Stimulated activated naive B cell treated with anti-CD40 and anti-IgM and Interleukin-4, amounts not matched to agents 10 μg/mL and 1 μg/mL and 100 μg/mL, for 72 hours (primary cell): ENCODE measurements around the gene CHRM4.

Experiments
- ATAC-seq, 2 donors: fragments of 150-1000 bp; cut with Tn5 transposase; replicated peaks; 2 replicates each; pipeline ENCODE4 v1.10.0; 2021; ENCODE audit warnings: moderate library complexity in 1 of 2
- DNase-seq: peaks from one replicate; pipeline ENCODE4 v3.0.0; 2021
- H3K27ac Mint-ChIP-seq: one replicate; pipeline ENCODE4 v1.8.0; 2022; ENCODE audit warnings: mild to moderate bottlenecking, mixed read lengths
- H3K27me3 Mint-ChIP-seq, 2 donors: one replicate each; pipeline ENCODE4 v1.8.0; 2022; ENCODE audit warnings: mixed read lengths in 2 of 2
- H3K36me3 Mint-ChIP-seq, 2 donors: one replicate each; pipeline ENCODE4 v1.8.0; 2022; ENCODE audit warnings: mixed read lengths in 2 of 2, mild to moderate bottlenecking in 1 of 2
- H3K4me1 Mint-ChIP-seq, 2 donors: one replicate each; pipeline ENCODE4 v1.8.0; 2022; ENCODE audit warnings: mixed read lengths in 2 of 2, mild to moderate bottlenecking in 1 of 2
- H3K4me3 Mint-ChIP-seq, 2 donors: one replicate each; pipeline ENCODE4 v1.8.0; 2022; ENCODE audit warnings: mild to moderate bottlenecking in 2 of 2, mixed read lengths in 2 of 2, moderate library complexity in 1 of 2
- H3K9me3 Mint-ChIP-seq, 2 donors: one replicate each; pipeline ENCODE4 v1.8.0; 2022; ENCODE audit warnings: mixed read lengths in 2 of 2, mild to moderate bottlenecking in 1 of 2

CHRM4 gene

DNA sequence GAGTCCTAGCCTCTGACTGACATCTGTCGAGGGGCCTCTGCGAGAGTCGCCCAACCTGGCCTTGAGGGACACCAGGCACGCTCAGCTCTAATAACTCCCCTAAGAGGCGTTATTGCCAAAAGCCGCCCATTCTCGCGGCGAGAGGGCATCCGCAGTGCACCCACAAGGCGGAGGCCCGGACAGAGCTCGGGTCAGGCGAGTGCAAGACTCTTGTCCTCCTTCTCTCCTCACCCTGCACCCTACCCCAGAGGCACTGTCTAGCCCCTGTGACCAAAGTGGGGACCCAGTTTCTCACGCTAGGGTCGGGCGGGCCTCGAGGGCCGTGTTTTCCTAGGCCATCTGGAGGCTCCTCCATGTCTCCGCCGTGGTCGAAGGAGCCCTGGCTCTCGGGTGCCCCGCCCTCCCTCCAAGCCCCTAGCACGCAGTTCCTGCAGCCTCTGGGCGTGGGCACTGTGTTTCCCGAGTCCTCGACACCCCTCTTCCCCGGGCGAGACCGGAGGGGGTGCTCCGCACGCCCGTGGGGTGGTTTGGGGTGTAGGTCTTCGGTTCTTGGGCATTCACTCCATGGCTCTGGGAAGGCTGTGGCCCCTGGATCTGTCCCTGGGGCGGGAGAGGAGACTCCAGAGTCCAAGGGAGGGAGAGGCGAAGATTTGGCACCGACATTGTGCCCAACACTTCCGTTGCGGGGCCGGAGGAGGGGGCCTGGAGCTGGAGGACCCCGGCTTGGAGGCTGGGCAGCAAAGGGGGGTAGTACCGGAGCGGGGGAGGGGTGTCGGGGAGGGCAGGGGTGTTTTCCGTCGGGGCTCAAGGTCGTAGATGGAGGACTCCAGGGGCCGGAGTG lies 1.0 kb downstream of the CHRM4 start:
- DNase-seq, result no peak
- peaks cover 64 to 69% of the 10 kb centered on the region in 2 donors for H3K27me3 Mint-ChIP-seq
- ATAC-seq, result no peak

DNA sequence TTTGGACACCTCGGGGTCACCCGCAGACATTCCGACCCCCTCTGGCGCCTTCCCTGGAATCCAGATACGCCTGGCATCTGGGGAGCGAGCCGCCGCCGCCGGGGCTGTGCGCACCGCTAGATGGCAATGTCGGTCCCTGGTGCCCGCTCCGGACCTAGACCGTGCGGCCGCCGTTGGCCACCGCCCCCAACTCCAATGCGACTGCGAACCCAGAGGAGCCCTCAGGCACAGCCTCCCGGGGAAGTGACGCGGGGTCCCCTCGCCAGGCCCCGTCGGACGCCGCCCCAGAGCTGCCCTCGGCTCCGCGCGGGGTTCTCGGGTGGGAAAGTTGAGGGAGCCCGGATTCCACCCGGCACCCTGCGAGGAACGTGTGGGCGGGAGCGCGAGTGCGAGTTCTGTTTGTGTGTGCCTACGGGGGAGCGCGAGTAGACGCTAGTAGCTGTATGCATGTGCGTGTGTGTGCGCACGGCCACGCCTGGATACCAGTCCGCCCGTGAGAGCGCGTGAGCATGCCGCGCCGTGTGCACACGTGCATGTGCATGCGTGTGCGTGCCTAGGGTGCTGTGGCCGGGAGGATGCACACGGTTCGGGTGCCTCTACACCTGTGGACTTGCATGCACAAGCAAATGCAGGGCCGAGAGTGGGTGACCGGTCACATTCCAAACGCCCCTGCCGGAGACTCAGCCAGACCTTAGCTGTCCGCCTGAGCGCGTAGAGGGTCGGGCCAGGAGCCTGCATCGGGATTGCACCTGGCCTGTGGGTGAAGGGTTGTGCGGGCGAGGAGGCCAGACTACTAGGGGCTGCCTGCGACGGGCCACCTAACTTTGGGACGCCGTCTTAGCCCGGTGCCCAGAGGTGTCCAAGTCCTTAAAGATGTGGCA lies 1.9 kb downstream of the CHRM4 start:
- Mint-ChIP-seq H3K27ac (peak overlapping the region; percentile 57), H3K4me3 (peak overlapping the region; percentile 69 to 83)
- DNase-seq, result peak; percentile 43

More for the DNA sequence above, 1.0 kb downstream of the CHRM4 start:
- Mint-ChIP-seq H3K4me3 (peak overlapping the region; percentile 66 to 83), H3K4me1 (peaks cover 22 to 32% of the 10 kb centered on the region in 2 donors), H3K9me3 (no peaks in the 10 kb centered on the region), H3K36me3 (peaks cover 0 to 4% of the 10 kb centered on the region in 2 donors), H3K27ac (peak overlapping the region; percentile 69)

DNA sequence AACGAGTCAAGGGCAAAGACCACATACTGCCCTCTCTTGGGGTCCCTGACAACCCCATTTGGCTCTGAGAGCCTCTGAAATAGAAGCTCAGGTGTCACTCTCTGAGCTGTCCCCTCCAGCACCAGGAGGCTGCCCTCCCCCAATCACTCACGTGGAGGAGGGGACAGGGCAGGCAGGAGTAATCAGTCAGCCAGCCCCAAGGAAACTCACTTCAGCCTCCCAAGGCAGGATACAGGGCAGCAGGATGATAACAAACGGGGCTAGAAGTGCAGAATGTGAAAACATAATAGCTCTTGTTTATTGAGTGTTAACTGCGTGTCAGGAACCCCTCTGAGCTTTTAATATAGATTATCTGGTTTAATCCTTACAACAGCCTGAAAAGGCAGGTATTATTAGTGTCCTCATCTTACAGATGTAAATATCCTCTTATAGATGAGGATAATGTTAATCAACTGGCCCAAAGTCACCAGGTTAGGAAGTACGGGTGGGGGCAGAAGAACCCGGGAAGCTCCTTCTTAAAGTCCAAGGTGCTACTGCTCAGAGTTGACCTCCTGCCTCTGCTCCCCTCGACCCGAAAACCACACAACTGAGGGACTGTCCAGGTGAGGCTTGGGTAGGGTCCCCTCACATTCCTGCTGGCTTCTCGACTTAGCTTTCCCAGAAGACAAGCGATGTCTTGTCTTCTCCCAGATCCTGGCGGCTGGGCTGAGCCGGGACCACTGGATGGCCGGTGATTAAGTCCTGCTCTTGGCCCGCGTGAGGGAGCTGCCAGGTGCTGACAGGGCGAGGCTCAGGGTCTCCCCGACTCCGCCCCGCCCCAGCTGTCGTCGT lies 2.7 kb downstream of the CHRM4 start:
- DNase-seq, result no peak
- Mint-ChIP-seq H3K36me3 (peaks cover 0 to 6% of the 10 kb centered on the region in 2 donors), H3K27ac (no peak overlapping the region), H3K9me3 (no peaks in the 10 kb centered on the region), H3K27me3 (peaks cover 76 to 86% of the 10 kb centered on the region in 2 donors), H3K4me1 (peaks cover 22 to 32% of the 10 kb centered on the region in 2 donors), H3K4me3 (peak overlapping the region in 1 of 2 donors; percentile 83)
- ATAC-seq, result no peak

More for the DNA sequence above, 1.9 kb downstream of the CHRM4 start:
- Mint-ChIP-seq H3K36me3 (peaks cover 0 to 6% of the 10 kb centered on the region in 2 donors), H3K27me3 (peaks cover 73 to 78% of the 10 kb centered on the region in 2 donors), H3K4me1 (peaks cover 22 to 32% of the 10 kb centered on the region in 2 donors), H3K9me3 (no peaks in the 10 kb centered on the region)
- peak; percentile 63 to 66 for ATAC-seq

DNA sequence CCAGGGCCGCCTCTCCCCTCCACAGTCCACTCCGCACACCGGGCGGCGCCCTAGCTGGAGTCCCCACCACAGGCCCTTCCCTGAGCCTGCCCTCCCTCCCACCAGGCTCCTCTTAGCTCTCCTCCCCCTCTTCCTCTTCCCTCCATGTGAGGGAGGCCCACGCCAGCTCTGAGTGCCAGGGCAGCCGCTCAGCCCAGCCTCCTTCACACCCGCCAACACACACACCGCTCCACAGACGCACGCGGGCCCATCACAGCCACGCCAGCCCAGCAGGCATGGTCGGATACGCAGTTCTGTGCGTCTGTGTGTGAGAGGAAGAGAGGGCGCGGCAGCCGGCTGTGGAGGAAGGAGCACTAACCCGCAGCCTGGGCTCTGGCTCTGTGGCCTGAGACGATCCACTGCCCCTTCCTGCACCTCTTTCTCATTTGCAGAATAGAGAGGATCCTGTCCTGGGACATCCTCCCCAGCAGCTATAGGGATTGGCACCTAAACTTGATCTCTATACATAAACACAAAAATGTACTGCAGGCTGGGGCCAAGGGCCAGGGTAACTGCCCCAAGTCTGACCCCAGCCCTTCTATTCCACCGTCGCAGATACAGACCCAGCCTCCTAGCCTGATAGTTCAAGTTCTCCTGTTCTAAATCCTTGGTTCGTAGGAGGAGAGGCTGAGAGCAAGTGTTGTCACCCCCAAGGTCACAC lies 3.5 kb downstream of the CHRM4 start:
- Mint-ChIP-seq H3K27ac (no peak overlapping the region), H3K36me3 (peaks cover 0 to 6% of the 10 kb centered on the region in 2 donors), H3K4me3 (no peak overlapping the region), H3K27me3 (peaks cover 74 to 87% of the 10 kb centered on the region in 2 donors), H3K4me1 (peaks cover 18 to 26% of the 10 kb centered on the region in 2 donors), H3K9me3 (no peaks in the 10 kb centered on the region)
- ATAC-seq, result no peak
- DNase-seq, result no peak

DNA sequence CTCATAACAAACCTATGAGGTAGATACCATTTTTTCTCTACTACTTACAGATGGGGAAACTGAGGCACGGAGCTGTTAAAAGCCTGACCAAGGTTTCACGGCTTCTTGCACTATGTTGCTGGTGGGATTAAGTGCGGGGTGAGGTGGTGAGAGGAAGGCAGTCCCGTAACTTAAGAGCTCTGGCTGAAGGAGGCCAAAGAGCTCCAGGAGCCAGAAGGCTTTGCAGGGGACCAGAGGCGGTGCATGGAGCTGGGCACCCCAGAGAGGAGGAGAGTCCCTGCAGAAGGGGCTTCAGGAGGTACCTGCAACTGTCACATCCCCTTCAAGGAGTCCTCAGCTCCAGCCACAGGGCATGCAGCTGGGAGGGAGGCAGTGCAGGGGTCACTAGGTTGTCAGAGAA lies 4.1 kb downstream of the CHRM4 start:
- Mint-ChIP-seq H3K4me3 (no peak overlapping the region), H3K4me1 (peaks cover 12 to 20% of the 10 kb centered on the region in 2 donors), H3K9me3 (no peaks in the 10 kb centered on the region), H3K27me3 (peaks cover 68 to 81% of the 10 kb centered on the region in 2 donors), H3K27ac (no peak overlapping the region), H3K36me3 (peaks cover 0 to 2% of the 10 kb centered on the region in 2 donors)
- DNase-seq, result no peak
- no peak for ATAC-seq

DNA sequence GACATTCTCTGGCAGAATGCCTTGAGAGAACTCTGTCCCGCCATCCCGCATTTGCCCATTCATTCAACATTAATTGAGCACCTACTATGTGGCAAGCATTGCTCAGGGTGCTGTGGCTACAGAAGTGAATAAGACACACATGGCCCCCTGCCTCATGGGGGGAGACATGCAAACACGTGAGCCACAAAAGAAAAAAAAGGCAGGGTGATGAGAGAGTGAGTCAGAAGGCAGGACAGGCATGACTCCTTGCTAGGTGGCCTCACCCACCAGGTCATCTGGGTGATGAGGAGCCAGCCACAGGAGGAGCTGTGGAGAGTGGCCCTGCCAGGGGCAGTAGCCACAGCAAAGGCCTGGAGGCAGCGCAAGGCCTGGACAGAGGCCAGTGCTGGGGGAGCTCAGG lies 4.9 kb downstream of the CHRM4 start:
- Mint-ChIP-seq H3K36me3 (peaks cover 0 to 2% of the 10 kb centered on the region in 2 donors), H3K4me3 (no peak overlapping the region), H3K27ac (no peak overlapping the region), H3K9me3 (no peaks in the 10 kb centered on the region), H3K27me3 (peaks cover 74 to 87% of the 10 kb centered on the region in 2 donors), H3K4me1 (peaks cover 17 to 26% of the 10 kb centered on the region in 2 donors)
- ATAC-seq, result no peak
- DNase-seq, result no peak

DNA sequence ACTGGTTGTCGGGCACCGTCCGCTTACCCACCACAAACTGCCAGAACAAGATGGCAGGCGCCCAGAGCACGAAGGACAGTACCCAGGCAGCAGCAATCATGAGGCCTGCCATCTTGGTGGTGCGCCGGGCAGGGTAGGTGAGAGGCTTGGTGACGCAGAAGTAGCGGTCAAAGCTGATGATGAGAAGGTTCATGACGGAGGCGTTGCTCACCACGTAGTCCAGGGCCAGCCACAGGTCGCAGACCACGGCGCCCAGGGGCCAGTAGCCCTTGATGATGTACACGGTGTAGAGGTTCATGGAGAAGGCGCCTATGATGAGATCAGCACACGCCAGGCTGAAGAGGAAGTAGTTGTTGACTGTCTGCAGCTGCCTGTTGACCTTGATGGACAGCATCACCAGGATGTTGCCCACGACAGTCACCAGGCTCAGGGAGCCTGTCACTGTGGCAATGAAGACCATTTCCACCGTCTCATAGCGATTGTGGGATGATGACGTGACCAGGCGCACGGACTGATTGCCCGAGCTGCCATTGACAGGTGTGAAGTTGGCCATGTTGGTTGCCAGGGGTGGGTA lies 5.5 kb downstream of the CHRM4 start:
- Mint-ChIP-seq H3K27ac (no peak overlapping the region), H3K4me1 (peaks cover 17 to 26% of the 10 kb centered on the region in 2 donors), H3K27me3 (peaks cover 74 to 87% of the 10 kb centered on the region in 2 donors), H3K36me3 (peaks cover 0 to 2% of the 10 kb centered on the region in 2 donors), H3K9me3 (no peaks in the 10 kb centered on the region), H3K4me3 (no peak overlapping the region)
- no peak for ATAC-seq
- no peak for DNase-seq

DNA sequence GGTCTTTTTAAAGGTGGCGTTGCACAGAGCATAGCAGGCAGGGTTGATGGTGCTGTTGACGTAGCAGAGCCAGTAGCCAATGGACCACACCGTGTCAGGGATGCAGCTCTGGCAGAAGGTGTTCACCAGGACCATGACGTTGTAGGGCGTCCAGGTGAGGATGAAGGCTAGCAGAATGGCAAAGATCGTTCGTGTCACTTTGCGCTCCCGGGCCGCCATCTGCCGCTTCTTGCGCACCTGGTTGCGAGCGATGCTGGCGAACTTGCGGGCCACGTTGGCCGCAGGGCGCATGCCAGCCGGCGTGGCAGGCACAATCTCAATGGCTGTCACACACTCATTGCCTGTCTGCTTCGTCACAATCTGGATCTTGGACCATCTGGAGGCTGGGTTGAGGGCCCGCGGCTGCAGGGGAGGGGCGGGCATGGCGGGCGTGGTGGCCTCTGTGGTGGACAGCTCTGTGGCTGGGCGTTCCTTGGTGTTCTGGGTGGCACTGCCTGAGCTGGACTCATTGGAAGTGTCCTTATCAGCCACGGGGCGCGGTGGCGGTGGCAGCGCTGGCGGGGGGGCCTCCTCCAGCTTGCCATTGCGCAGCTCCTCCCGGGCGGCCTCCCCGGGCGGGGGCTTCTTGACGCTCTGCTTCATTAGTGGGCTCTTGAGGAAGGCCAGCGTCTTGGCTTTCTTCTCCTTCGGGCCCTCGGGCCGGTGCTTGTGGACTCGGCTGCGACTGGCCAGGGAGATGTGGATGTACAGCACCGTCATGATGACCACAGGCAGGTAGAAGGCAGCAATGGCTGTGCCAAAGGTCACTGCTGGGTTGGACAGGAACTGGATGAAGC lies 6.2 kb downstream of the CHRM4 start:
- ATAC-seq (no peak), DNase-seq (no peak)
- Mint-ChIP-seq H3K4me3 (no peak overlapping the region), H3K27me3 (peaks cover 68 to 80% of the 10 kb centered on the region in 2 donors), H3K4me1 (peaks cover 14 to 26% of the 10 kb centered on the region in 2 donors), H3K27ac (no peak overlapping the region), H3K36me3 (peaks cover 0 to 2% of the 10 kb centered on the region in 2 donors), H3K9me3 (no peaks in the 10 kb centered on the region)

DNA sequence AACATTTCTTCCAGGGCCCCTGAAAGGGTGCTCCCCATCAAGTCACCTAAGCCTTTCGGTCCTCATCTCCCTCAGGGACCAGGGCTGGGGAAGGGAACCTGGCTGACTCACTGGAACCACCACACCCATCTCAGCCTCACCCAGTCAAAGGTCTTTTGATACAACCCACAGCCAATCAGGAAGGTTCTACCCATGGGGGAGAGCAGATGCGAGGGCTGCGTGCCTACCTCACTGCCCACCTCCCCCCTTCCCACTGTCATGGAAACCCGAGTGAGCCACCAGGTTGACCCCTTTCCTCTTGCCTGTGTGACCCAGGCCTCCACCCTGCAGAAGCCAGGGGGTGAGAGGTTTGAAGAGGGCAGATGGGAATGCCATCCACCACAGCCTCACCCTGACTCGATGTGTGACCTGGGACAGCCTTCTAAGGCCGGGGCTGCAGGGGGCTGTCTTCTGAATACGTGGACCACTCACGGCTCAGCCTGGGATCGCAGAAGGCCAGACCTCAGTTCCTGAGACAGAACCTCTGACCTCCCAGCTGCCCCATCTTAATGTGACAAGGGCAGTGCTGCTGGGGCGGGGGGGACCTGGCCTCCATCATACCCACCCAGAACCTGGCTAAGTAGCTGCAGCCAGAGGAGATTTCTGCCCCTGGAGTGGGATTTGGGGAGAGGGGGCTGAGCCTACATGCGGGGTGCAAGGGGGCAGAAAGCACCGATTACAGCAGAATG lies 7.4 kb downstream of the CHRM4 start:
- ATAC-seq (no peak), DNase-seq (no peak)
- H3K36me3 Mint-ChIP-seq, result peaks cover 0 to 7% of the 10 kb centered on the region in 2 donors
- peaks cover 57 to 68% of the 10 kb centered on the region in 2 donors for H3K27me3 Mint-ChIP-seq
- no peak overlapping the region for H3K4me3 Mint-ChIP-seq
- no peak overlapping the region for H3K27ac Mint-ChIP-seq
- H3K4me1 Mint-ChIP-seq, result peaks cover 11 to 24% of the 10 kb centered on the region in 2 donors
- H3K9me3 Mint-ChIP-seq, result no peaks in the 10 kb centered on the region

DNA sequence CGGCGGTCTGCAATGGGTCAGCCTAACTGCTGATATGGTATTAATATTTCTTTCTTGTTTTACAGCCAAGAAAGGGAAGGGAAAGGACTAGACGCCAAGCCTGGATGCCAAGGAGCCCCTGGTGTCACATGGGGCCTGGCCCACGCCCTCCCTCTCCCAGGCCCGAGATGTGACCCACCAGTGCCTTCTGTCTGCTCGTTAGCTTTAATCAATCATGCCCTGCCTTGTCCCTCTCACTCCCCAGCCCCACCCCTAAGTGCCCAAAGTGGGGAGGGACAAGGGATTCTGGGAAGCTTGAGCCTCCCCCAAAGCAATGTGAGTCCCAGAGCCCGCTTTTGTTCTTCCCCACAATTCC lies 8.2 kb downstream of the CHRM4 start:
- DNase-seq, result no peak
- Mint-ChIP-seq H3K27me3 (peaks cover 53 to 60% of the 10 kb centered on the region in 2 donors), H3K9me3 (no peaks in the 10 kb centered on the region), H3K4me3 (no peak overlapping the region), H3K27ac (no peak overlapping the region), H3K36me3 (peaks cover 0 to 7% of the 10 kb centered on the region in 2 donors), H3K4me1 (peaks cover 11 to 23% of the 10 kb centered on the region in 2 donors)
- ATAC-seq, result no peak

DNA sequence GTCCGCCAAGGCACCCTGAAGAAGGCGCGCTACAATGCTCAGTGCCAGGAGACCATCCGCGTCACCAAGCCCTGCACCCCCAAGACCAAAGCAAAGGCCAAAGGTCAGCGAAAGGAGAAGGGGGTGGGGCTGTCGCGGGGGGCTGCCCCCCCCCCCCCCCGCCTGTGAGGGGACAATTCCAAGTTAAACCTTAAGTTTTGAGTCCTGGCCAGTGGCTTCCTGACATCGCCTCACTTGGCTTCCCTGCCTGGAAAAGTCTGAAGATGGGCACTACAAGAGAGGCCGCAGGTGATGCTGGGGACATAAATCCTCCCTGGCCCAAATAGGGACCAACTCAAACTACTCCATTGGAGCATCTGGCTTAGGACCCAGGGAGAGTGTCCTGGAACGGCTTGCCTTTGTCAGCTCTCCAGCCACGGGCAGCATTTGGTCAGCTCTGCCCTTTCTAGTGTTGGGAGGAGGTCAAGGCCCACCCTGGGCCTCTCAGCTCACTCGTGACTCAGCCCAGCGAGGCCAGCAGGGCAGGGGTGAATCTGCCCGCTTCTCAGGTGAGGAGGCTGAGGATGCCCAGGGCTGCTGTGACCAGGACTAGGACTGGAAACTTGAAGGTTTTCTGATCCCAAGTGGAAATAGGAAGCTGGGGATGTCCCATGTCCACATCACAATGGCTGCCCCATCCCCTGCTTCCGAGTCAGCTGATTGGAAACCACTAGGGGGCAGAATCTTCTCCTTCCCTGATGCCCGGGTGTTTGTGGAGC lies 8.8 kb downstream of the CHRM4 start:
- no peaks in the 10 kb centered on the region for H3K9me3 Mint-ChIP-seq
- ATAC-seq (no peak), DNase-seq (no peak)
- no peak overlapping the region for H3K4me3 Mint-ChIP-seq
- peaks cover 8 to 23% of the 10 kb centered on the region in 2 donors for H3K4me1 Mint-ChIP-seq
- no peak overlapping the region for H3K27ac Mint-ChIP-seq
- H3K36me3 Mint-ChIP-seq, result peaks cover 2 to 10% of the 10 kb centered on the region in 2 donors
- H3K27me3 Mint-ChIP-seq, result peaks cover 48 to 55% of the 10 kb centered on the region in 2 donors
